Trophoblast cell (in vitro differentiated cells and primary cell): ENCODE data around the gene ZFAND3.
A peak's percentile ranks its signal among the peaks of the same experiment; 100 is the strongest.

ENCODE experiments used
- DNase-seq, 2 donors: peaks; one replicate each; pipeline ENCODE4 v3.0.0-alpha.2; 2016
- H2AFZ ChIP-seq: 2 replicates; pipeline ENCODE4 v1.6.1; 2013; ENCODE audit warnings: low read length, moderate library complexity, mild to moderate bottlenecking; ENCODE audit not compliant: insufficient read depth, poor library complexity
- H2AK5ac ChIP-seq: 2 replicates; pipeline ENCODE4 v1.6.1; 2013; ENCODE audit warnings: mild to moderate bottlenecking, low read length
- H2BK120ac ChIP-seq: 2 replicates; pipeline ENCODE4 v1.6.1; 2013; ENCODE audit warnings: low read length, mild to moderate bottlenecking, moderate library complexity; ENCODE audit not compliant: insufficient read depth, poor library complexity
- H2BK12ac ChIP-seq: 2 replicates; pipeline ENCODE4 v1.6.1; 2013; ENCODE audit warnings: mild to moderate bottlenecking, low read length, moderate library complexity
- H2BK5ac ChIP-seq: 2 replicates; pipeline ENCODE4 v1.6.1; 2013; ENCODE audit warnings: low read length, low read depth, moderate library complexity, mild to moderate bottlenecking; ENCODE audit not compliant: poor library complexity
- H3K14ac ChIP-seq: 2 replicates; pipeline ENCODE4 v1.6.1; 2013; ENCODE audit warnings: mild to moderate bottlenecking, low read length
- H3K18ac ChIP-seq: 2 replicates; pipeline ENCODE4 v1.6.1; 2013; ENCODE audit warnings: mild to moderate bottlenecking, low read length
- H3K23ac ChIP-seq: 2 replicates; pipeline ENCODE4 v1.6.1; 2013; ENCODE audit warnings: low read length
- H3K27ac ChIP-seq: 2 replicates; pipeline ENCODE4 v1.5.1; 2013; ENCODE audit warnings: low read depth, mild to moderate bottlenecking, inconsistent platforms, low read length, moderate library complexity
- H3K27me3 ChIP-seq: 2 replicates; pipeline ENCODE4 v1.6.1; 2013; ENCODE audit warnings: inconsistent platforms, mild to moderate bottlenecking, low read length, moderate library complexity; ENCODE audit not compliant: insufficient read depth
- H3K36me3 ChIP-seq, 2 experiments: 1 replicate in 1 of 2; 2 replicates in 1 of 2; pipeline ENCODE4 v1.6.1; 2013; ENCODE audit warnings: low read length in 2 of 2, mild to moderate bottlenecking in 2 of 2, moderate library complexity in 1 of 2; ENCODE audit not compliant: insufficient read depth in 2 of 2, control insufficient read depth in 1 of 2
- H3K4ac ChIP-seq: 2 replicates; pipeline ENCODE4 v1.6.1; 2013; ENCODE audit warnings: low read depth, mild to moderate bottlenecking, low read length, moderate library complexity
- H3K4me1 ChIP-seq, 2 experiments: 1 replicate in 1 of 2; 2 replicates in 1 of 2; pipeline ENCODE4 v1.6.1; 2013; ENCODE audit warnings: low read length in 2 of 2, mild to moderate bottlenecking in 2 of 2, moderate library complexity in 1 of 2; ENCODE audit not compliant: insufficient read depth in 2 of 2, control insufficient read depth in 1 of 2
- H3K4me2 ChIP-seq: 2 replicates; pipeline ENCODE4 v1.6.1; 2013; ENCODE audit warnings: inconsistent platforms, mild to moderate bottlenecking, low read length, moderate library complexity
- H3K4me3 ChIP-seq: 2 replicates; pipeline ENCODE4 v1.5.1; 2013; ENCODE audit warnings: mild to moderate bottlenecking, low read depth, low read length, inconsistent platforms
- H3K79me1 ChIP-seq: one replicate; pipeline ENCODE4 v1.6.1; 2013; ENCODE audit warnings: low read length
- H3K79me2 ChIP-seq: 2 replicates; pipeline ENCODE4 v1.6.1; 2013; ENCODE audit warnings: low read length, mild to moderate bottlenecking; ENCODE audit not compliant: control insufficient read depth, insufficient read depth, poor library complexity
- H3K9ac ChIP-seq: 2 replicates; pipeline ENCODE4 v1.6.1; 2013; ENCODE audit warnings: mild to moderate bottlenecking, low read length
- H3K9me3 ChIP-seq: 2 replicates; pipeline ENCODE4 v1.6.1; 2013; ENCODE audit warnings: low read depth, mild to moderate bottlenecking, control low read depth, inconsistent platforms, low read length; ENCODE audit not compliant: insufficient read depth
- H4K12ac ChIP-seq: 2 replicates; pipeline ENCODE4 v1.6.1; 2013; ENCODE audit warnings: low read depth, mild to moderate bottlenecking, low read length, moderate library complexity
- H4K8ac ChIP-seq: 2 replicates; pipeline ENCODE4 v1.6.1; 2013; ENCODE audit warnings: low read depth, mild to moderate bottlenecking, low read length, moderate library complexity
- H4K91ac ChIP-seq: one replicate; pipeline ENCODE4 v1.6.1; 2013; ENCODE audit warnings: low read depth, mild to moderate bottlenecking, low read length, moderate library complexity
- WGBS: extraction: QIAGEN DNeasy Blood & Tissue Kit; methylation state at CpG from one replicate; pipeline ENCODE4 v1.1.7; 2013; ENCODE audit warnings: missing lambda C conversion rate; ENCODE audit not compliant: insufficient read length, insufficient coverage; ENCODE audit errors: extremely low coverage; 5-methylcytosine and 5-hydroxymethylcytosine counted together

ZFAND3 gene

GRCh38 chr6:37897321-37897720 is 77.8 kb downstream of the ZFAND3 start:
- no peak overlapping the region for H3K9ac ChIP-seq
- H3K79me1 ChIP-seq: no peaks in the 10 kb centered on the region
- H3K14ac ChIP-seq: no peak overlapping the region
- H3K36me3 ChIP-seq: no peaks in the 10 kb centered on the region
- no peak overlapping the region for H2BK120ac ChIP-seq
- H3K27ac ChIP-seq: peak overlapping the region; percentile 79
- H4K8ac ChIP-seq: no peak overlapping the region
- no CpG with 5 or more reads among the region's 5 CpGs for WGBS
- no peak overlapping the region for H4K12ac ChIP-seq
- no peak overlapping the region for H3K23ac ChIP-seq
- H2AFZ ChIP-seq: no peak overlapping the region
- H4K91ac ChIP-seq: no peak overlapping the region
- H3K4me3 ChIP-seq: no peak overlapping the region
- no peak overlapping the region for H3K4ac ChIP-seq
- no peak overlapping the region for H2BK5ac ChIP-seq
- DNase-seq: peak; percentile 76 to 91
- H2BK12ac ChIP-seq: no peak overlapping the region
- H3K4me2 ChIP-seq: peak overlapping the region; percentile 40
- no peaks in the 10 kb centered on the region for H3K27me3 ChIP-seq
- no peak overlapping the region for H2AK5ac ChIP-seq
- H3K9me3 ChIP-seq: no peaks in the 10 kb centered on the region
- peaks cover 0 to 2% of the 10 kb centered on the region in 2 experiments for H3K4me1 ChIP-seq
- peaks cover 2% of the 10 kb centered on the region for H3K79me2 ChIP-seq
- H3K18ac ChIP-seq: no peak overlapping the region

GRCh38 chr6:37897818-37898515 is 78.4 kb downstream of the ZFAND3 start:
- H3K18ac ChIP-seq: no peak overlapping the region
- no peaks in the 10 kb centered on the region for H3K79me1 ChIP-seq
- H4K8ac ChIP-seq: no peak overlapping the region
- H3K9me3 ChIP-seq: no peaks in the 10 kb centered on the region
- no peak overlapping the region for H4K91ac ChIP-seq
- peaks cover 0 to 2% of the 10 kb centered on the region in 2 experiments for H3K4me1 ChIP-seq
- no peak overlapping the region for H3K4ac ChIP-seq
- H2AFZ ChIP-seq: no peak overlapping the region
- H3K27ac ChIP-seq: no peak overlapping the region
- H2BK120ac ChIP-seq: no peak overlapping the region
- no peak overlapping the region for H4K12ac ChIP-seq
- WGBS: no CpG with 5 or more reads among the region's 4 CpGs
- H2AK5ac ChIP-seq: no peak overlapping the region
- H3K9ac ChIP-seq: no peak overlapping the region
- no peak overlapping the region for H2BK5ac ChIP-seq
- no peaks in the 10 kb centered on the region for H3K36me3 ChIP-seq
- H3K14ac ChIP-seq: no peak overlapping the region
- no peak overlapping the region for H2BK12ac ChIP-seq
- peaks cover 2% of the 10 kb centered on the region for H3K79me2 ChIP-seq
- DNase-seq: no peak
- peak overlapping the region; percentile 40 for H3K4me2 ChIP-seq
- no peaks in the 10 kb centered on the region for H3K27me3 ChIP-seq
- H3K23ac ChIP-seq: no peak overlapping the region
- no peak overlapping the region for H3K4me3 ChIP-seq

GRCh38 chr6:37903351-37904340 is 84.1 kb downstream of the ZFAND3 start:
- H3K79me1 ChIP-seq: no peaks in the 10 kb centered on the region
- no peaks in the 10 kb centered on the region for H3K27me3 ChIP-seq
- H3K18ac ChIP-seq: no peak overlapping the region
- DNase-seq: no peak
- no peak overlapping the region for H3K14ac ChIP-seq
- peak overlapping the region; percentile 12 for H3K4ac ChIP-seq
- no peak overlapping the region for H3K27ac ChIP-seq
- H4K8ac ChIP-seq: no peak overlapping the region
- no peak overlapping the region for H4K12ac ChIP-seq
- no peak overlapping the region for H2BK12ac ChIP-seq
- no peak overlapping the region for H2BK120ac ChIP-seq
- H3K9ac ChIP-seq: no peak overlapping the region
- H2AK5ac ChIP-seq: no peak overlapping the region
- H3K36me3 ChIP-seq: no peaks in the 10 kb centered on the region
- H3K4me1 ChIP-seq: no peaks in the 10 kb centered on the region
- peaks cover 2% of the 10 kb centered on the region for H3K79me2 ChIP-seq
- no peak overlapping the region for H2AFZ ChIP-seq
- H3K9me3 ChIP-seq: no peaks in the 10 kb centered on the region
- H2BK5ac ChIP-seq: no peak overlapping the region
- WGBS: no CpG with 5 or more reads among the region's 9 CpGs
- H4K91ac ChIP-seq: no peak overlapping the region
- no peak overlapping the region for H3K4me3 ChIP-seq
- H3K23ac ChIP-seq: no peak overlapping the region
- no peak overlapping the region for H3K4me2 ChIP-seq

- no peak overlapping the region for H3K4ac ChIP-seq
- H4K8ac ChIP-seq: no peak overlapping the region
- peak in 1 of 2 donors; percentile 48 for DNase-seq
- H3K4me2 ChIP-seq: no peak overlapping the region
- H3K79me1 ChIP-seq: no peaks in the 10 kb centered on the region
- no peaks in the 10 kb centered on the region for H3K36me3 ChIP-seq
- no peak overlapping the region for H2BK5ac ChIP-seq
- H3K79me2 ChIP-seq: peaks cover 2% of the 10 kb centered on the region
- H3K23ac ChIP-seq: no peak overlapping the region
- no peaks in the 10 kb centered on the region for H3K4me1 ChIP-seq
- no peak overlapping the region for H4K12ac ChIP-seq
- H2BK120ac ChIP-seq: no peak overlapping the region
- no CpG with 5 or more reads among the region's 3 CpGs for WGBS
- H3K27me3 ChIP-seq: no peaks in the 10 kb centered on the region
- no peak overlapping the region for H4K91ac ChIP-seq
- no peak overlapping the region for H3K4me3 ChIP-seq
- H3K9ac ChIP-seq: no peak overlapping the region
- H3K14ac ChIP-seq: no peak overlapping the region
- H3K18ac ChIP-seq: no peak overlapping the region
- no peak overlapping the region for H3K27ac ChIP-seq
- no peak overlapping the region for H2AK5ac ChIP-seq
- no peak overlapping the region for H2AFZ ChIP-seq
- no peak overlapping the region for H2BK12ac ChIP-seq
- H3K9me3 ChIP-seq: no peaks in the 10 kb centered on the region
Observed at GRCh38 chr6:37904590-37904989, 85.1 kb downstream of the ZFAND3 start.
